Fibroblast of pulmonary artery (primary cell): ENCODE data around the gene NRP2.

Source experiments
- DNase-seq: peaks from one replicate; pipeline ENCODE4 v3.0.0-alpha.2; 2010; ENCODE audit warnings: low read depth
- H3K4me3 ChIP-seq: replicated peaks from 2 replicates; pipeline ENCODE4 v1.5.1; 2011; ENCODE audit warnings: low read depth, mild to moderate bottlenecking, control low read depth, low read length, moderate library complexity
- TF ChIP-seq, protein P1 (sequence below): IDR thresholded peaks from 2 replicates; pipeline ENCODE4 v1.5.1; 2011; ENCODE audit warnings: mild to moderate bottlenecking, control low read depth, low read length, inconsistent platforms; ENCODE audit errors: missing control alignments

Gene NRP2

DNA sequence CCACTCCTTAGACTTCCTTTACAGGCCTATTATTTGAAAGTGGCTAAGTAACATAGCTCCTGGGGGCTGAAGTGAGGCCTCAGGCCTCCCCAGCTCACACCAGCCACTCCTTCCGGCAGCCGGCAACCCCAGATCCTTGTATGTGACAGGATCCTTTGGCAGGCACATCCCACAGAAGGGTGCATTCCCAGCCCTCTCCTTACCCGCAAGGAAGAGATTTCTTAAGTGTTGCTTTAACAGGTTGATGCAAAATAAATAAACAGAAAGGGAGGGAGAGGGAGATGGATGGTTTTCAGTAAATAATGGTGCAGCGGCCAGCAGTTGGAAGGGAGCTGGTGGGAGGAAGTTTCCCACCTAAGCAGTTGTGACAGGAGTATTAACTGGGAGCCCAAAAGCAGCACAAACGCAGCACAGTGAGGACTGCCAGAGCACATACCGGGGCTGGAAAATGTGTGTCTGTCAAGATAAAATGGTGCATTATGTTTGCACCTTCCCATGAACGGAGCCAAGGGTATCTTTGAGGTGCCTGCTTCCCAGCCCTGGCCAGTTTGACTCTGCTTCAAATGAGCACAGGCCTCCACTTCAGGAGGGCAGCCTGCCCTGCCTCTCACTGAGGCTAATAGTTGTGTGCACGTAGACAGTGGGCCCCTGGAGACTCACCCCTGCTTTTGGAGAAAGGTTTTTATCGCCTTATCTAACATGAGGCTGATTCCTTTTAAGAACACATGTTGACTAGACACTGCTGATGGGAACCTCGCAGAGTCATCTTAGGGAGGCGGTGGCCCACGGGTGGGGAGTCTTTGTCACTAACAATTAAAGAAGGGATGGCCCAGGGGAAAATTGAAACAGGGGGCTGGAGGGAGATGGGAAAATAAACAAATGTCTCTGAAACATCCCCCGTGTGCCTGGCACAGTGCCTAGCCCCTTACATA, 32.8 kb downstream of the NRP2 start:
- no peak overlapping the region for H3K4me3 ChIP-seq
- TF ChIP-seq, protein P1, sequence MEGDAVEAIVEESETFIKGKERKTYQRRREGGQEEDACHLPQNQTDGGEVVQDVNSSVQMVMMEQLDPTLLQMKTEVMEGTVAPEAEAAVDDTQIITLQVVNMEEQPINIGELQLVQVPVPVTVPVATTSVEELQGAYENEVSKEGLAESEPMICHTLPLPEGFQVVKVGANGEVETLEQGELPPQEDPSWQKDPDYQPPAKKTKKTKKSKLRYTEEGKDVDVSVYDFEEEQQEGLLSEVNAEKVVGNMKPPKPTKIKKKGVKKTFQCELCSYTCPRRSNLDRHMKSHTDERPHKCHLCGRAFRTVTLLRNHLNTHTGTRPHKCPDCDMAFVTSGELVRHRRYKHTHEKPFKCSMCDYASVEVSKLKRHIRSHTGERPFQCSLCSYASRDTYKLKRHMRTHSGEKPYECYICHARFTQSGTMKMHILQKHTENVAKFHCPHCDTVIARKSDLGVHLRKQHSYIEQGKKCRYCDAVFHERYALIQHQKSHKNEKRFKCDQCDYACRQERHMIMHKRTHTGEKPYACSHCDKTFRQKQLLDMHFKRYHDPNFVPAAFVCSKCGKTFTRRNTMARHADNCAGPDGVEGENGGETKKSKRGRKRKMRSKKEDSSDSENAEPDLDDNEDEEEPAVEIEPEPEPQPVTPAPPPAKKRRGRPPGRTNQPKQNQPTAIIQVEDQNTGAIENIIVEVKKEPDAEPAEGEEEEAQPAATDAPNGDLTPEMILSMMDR = no peak
- no peak for DNase-seq

DNA sequence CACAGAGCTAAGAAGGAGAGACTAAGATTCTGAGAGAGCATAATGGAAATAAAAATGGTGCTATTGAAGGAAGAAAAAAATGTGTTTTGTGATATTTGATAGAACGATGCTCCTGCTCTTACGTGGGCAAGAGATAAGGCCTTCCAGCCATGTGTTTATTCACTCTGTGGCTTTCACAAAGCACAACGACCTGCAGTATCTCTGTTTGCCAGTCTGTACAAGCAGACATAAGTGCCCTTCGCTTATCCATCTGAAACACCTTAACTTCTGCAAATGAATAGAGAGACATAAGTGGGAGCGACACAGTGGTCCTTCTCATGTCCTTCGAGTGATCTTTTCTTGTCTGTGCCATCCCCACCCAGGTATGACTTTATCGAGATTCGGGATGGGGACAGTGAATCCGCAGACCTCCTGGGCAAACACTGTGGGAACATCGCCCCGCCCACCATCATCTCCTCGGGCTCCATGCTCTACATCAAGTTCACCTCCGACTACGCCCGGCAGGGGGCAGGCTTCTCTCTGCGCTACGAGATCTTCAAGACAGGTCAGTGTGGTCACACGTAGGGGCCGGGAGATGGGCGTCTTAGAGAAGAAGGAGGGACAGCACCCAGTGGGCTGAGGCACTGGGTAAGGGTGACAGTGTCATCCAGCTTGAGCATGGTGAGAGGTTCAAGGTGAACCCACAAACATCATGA, 33.7 kb downstream of the NRP2 start:
- TF ChIP-seq, protein P1 = peak; percentile 29
- DNase-seq = no peak
- no peak overlapping the region for H3K4me3 ChIP-seq

DNA sequence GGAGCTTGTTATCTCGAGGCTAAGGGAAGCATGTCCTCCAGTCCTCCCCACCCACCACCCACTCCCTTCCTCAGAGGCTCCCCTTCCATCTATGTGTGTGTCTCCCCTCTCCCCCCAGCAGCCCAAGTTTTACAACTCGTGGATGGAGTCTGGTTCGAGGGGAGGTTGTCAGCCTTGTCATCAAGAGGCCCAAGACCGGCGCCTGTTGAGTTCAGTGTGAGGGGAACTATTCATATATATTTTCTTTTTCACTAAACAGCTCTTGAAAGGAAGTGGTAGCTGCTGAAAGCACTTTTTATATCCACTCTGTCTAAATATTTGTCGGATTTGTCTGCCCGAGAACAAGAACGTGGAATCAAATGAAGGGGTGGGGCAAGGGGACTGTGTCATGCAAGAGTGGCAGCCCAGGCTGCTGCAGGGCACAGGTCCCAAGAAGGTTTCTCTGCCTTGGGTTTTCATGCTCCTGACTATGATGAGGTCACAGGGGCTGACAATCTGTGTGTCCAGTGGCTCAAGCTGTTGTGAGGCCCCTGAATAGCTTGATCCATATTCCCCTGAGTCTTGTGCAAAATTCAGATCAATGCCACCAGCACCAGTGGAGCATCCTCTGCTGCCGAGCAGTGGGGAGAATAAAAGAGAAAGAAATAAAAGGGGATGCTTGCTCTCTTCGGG, 35.0 kb downstream of the NRP2 start:
- DNase-seq = no peak
- H3K4me3 ChIP-seq = no peak overlapping the region
- TF ChIP-seq, protein P1 = no peak

DNA sequence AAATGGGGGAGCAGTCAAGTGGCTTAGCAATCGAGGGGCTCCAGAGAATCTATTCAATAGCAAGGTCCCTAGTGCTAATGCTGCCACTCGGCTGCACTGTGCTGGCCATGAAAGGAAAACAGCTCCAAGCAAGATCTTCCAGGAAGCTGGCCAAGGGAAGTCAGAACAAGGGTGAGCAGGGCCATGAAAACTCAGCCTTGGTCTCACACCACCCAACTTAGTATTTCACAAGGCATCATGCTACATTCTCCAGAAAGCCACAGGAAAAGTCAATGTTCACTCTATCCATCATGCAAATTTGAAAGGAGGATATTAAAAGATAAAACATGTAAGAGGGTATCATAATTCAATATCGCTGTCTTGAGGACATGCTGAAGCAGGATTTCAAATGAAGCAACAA, 35.7 kb downstream of the NRP2 start:
- no peak for DNase-seq
- TF ChIP-seq, protein P1 = no peak
- H3K4me3 ChIP-seq = no peak overlapping the region

DNA sequence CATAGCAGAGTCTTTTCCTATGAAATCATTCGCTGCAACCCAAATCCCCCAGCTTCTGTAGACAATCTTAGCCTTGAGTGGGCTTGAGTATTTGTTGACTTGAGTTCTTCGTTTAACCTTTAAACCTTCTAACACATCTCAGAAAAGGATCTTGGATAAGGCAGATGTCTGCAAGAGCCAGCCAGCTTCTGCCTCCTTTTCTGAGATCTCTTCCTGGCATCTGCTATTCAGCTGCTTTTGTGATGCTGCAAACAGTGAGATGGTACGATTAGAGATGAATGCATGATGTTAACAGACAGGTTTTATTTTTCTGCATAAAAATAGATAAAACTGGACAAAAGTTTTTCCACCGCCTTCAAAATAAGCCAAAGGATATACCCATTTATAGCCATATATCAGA, 37.5 kb downstream of the NRP2 start:
- H3K4me3 ChIP-seq = no peak overlapping the region
- TF ChIP-seq, protein P1 = no peak
- no peak for DNase-seq

DNA sequence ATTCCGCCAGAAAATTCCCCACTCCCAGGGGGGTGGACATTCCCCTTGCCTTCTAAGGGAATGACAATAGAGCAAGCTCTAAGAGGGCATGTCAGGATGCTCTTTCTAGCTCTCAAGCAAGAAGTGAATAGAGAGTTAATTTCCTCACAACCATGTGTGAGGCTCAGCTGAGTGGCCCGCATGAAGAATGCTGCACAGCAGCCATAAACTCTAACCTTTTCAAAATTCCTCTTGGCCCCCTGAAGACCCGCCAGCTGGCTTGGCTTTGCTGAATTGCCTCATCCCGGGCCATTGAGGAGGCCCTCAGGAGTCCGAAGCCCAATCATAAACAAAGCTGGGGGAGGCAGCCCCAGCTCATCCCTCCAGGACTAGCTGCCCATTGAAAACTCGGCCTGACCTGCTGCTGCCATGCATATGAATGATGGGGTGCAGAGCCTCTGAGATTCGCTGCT, 38.2 kb downstream of the NRP2 start:
- TF ChIP-seq, protein P1 = no peak
- H3K4me3 ChIP-seq = no peak overlapping the region
- no peak for DNase-seq
